SH-SY5Y (cell line): Measurements from ENCODE around the gene WDR4.

ENCODE experiments used
- GATA2 ChIP-seq: IDR thresholded peaks from 2 replicates; pipeline ENCODE4 v1.6.1; 2011; ENCODE audit warnings: mild to moderate bottlenecking, low read depth, low read length
- GATA3 ChIP-seq: IDR thresholded peaks from 2 replicates; pipeline ENCODE4 v1.6.1; 2011; ENCODE audit warnings: low read depth, mild to moderate bottlenecking, low read length, moderate library complexity

DNA sequence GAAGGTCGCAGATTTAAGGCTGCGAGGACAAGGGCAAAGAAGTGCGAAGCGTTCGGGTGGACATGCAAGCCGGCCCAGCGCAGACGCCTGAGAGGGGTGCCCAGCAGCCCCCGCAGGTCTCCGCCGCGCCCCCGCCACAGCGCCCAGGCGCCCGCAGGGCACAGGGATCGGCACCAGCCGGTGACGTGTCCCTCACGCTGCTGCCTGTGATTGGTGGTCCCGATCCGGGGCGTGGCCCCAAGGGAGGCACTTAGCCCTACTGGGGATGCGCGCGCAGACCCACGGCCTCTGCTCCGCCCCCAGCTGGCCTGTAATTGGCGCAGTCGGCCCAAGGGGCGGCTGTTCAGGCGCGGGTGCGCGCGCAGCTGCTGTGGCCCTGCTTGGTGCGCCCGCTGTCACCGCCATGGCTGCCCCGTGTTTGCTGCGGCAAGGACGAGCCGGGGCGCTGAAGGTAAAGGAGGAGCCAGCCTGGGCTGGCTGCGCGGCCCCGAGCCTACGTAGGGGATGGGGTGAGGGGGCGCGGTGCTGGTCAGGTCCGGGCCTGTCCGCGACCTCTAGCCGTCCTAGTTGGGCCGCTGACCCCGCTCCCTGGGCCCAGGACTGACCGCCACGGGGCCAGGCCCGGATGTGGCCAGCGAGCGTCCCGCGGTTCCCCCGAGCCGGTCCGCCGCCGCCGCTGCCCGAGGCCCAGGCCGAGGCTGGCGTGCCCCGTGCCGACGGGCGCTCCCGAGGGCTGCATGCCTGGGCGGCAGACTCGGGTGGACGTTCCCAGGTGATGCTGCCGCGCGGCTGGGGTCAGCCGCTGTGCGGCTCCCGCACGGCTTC lies 13.8 kb upstream of the WDR4 start, which contains the start of gene NDUFV3:
- TF ChIP-seq GATA3: no peak
- no peak; the same call in 1 of the 2 replicates for TF ChIP-seq GATA2
